ENCODE data around the gene RERE. TPM values are rescaled to one million over a fixed set of nuclear protein-coding genes. Genes with fewer than 3 reads are reported as not detected.

Gene RERE
- total RNA-seq, 1 experiment from 2014 or later = 217 TPM

- intact Hi-C loops (cut with micrococcal nuclease; ENCODE audit: unreplicated experiment) (no loop called here), in situ Hi-C loops (cut with HindIII; ENCODE audit: low pct_unique_long_range_greater_than_20kb, low sequenced_read_pairs) (no loop called here)
- Histone ChIP-seq H3K36me3 (ENCODE audit: control insufficient read depth, insufficient read depth, low read length) (no peaks in the 10 kb centered on the region; the same call in 1 of the 2 replicates), H3K27ac (ENCODE audit: low read length) (peak overlapping the region; percentile 34; the same call in 1 of the 2 replicates), H3K9me3 (ENCODE audit: control insufficient read depth, insufficient read depth, low read depth, low read length) (no peaks in the 10 kb centered on the region), H3K4me1 (ENCODE audit: control insufficient read depth, insufficient read depth, low read length) (peaks cover 36% of the 10 kb centered on the region), H3K27me3 (ENCODE audit: control insufficient read depth, insufficient read depth, low read length) (no peaks in the 10 kb centered on the region), H3K4me3 (ENCODE audit: low read depth in 2 of 2, low read length in 2 of 2) (no peak overlapping the region)
- ATAC-seq (no peak), DNase-seq (ENCODE audit: low read depth, low spot score) (no peak)
- TF ChIP-seq, protein P1, sequence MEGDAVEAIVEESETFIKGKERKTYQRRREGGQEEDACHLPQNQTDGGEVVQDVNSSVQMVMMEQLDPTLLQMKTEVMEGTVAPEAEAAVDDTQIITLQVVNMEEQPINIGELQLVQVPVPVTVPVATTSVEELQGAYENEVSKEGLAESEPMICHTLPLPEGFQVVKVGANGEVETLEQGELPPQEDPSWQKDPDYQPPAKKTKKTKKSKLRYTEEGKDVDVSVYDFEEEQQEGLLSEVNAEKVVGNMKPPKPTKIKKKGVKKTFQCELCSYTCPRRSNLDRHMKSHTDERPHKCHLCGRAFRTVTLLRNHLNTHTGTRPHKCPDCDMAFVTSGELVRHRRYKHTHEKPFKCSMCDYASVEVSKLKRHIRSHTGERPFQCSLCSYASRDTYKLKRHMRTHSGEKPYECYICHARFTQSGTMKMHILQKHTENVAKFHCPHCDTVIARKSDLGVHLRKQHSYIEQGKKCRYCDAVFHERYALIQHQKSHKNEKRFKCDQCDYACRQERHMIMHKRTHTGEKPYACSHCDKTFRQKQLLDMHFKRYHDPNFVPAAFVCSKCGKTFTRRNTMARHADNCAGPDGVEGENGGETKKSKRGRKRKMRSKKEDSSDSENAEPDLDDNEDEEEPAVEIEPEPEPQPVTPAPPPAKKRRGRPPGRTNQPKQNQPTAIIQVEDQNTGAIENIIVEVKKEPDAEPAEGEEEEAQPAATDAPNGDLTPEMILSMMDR (IDR thresholded peaks at IDR 0.05) = no peak
- no peak for TF ChIP-seq POLR2AphosphoS5 (IDR thresholded peaks at IDR 0.05; ENCODE audit: low read depth, low read length)
- TF ChIP-seq, protein P2, sequence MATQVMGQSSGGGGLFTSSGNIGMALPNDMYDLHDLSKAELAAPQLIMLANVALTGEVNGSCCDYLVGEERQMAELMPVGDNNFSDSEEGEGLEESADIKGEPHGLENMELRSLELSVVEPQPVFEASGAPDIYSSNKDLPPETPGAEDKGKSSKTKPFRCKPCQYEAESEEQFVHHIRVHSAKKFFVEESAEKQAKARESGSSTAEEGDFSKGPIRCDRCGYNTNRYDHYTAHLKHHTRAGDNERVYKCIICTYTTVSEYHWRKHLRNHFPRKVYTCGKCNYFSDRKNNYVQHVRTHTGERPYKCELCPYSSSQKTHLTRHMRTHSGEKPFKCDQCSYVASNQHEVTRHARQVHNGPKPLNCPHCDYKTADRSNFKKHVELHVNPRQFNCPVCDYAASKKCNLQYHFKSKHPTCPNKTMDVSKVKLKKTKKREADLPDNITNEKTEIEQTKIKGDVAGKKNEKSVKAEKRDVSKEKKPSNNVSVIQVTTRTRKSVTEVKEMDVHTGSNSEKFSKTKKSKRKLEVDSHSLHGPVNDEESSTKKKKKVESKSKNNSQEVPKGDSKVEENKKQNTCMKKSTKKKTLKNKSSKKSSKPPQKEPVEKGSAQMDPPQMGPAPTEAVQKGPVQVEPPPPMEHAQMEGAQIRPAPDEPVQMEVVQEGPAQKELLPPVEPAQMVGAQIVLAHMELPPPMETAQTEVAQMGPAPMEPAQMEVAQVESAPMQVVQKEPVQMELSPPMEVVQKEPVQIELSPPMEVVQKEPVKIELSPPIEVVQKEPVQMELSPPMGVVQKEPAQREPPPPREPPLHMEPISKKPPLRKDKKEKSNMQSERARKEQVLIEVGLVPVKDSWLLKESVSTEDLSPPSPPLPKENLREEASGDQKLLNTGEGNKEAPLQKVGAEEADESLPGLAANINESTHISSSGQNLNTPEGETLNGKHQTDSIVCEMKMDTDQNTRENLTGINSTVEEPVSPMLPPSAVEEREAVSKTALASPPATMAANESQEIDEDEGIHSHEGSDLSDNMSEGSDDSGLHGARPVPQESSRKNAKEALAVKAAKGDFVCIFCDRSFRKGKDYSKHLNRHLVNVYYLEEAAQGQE (IDR thresholded peaks at IDR 0.05; ENCODE audit: insufficient read depth in 1 of 2, low read depth in 2 of 2, low read length in 1 of 2) = no peak
- no peak for TF ChIP-seq TCF7L2 (IDR thresholded peaks at IDR 0.05; ENCODE audit: low read depth, low read length)
- TF ChIP-seq SIN3A (IDR thresholded peaks at IDR 0.05; ENCODE audit: borderline replicate concordance, insufficient read depth, low read depth, low read length) = no peak
- no TSS peak for BruUV-seq (replicated peaks)
- POLR2A ChIA-PET = interaction anchor here (0.6 to 1.0 kb wide), 2 partner anchors 9 to 71 kb away, joined by 3 to 4 read pairs; no protein-coding TSS in a partner anchor
- CTCF ChIA-PET = interaction anchor here (1.2 kb wide), 1 partner anchor 36 kb away, joined by 6 read pairs; no protein-coding TSS in a partner anchor
Measured at GRCh38 chr1:8813016-8813763, 4.2 kb downstream of the RERE start.

DNA sequence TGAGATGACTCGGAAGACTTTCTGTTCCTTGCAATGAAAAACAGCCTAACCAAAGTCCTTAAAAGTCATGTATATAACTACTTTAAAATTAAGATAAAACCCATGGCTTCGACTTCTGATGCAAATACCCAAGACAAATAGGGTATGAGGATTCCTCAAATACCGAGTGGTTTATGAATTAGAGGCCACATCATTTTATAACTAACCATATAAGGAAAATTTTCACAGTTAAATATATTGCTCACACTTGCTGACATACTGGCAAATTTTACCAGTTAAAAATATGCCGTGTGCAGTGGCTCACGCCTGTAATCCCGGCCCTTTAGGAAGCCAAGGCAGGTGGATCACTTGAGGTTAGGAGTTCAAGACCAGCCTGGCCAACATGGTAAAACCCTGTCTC lies 5.4 kb downstream of the RERE start:
- Histone ChIP-seq H3K36me3 (ENCODE audit: control insufficient read depth, insufficient read depth, low read length) (no peaks in the 10 kb centered on the region; the same call in 1 of the 2 replicates), H3K27ac (ENCODE audit: low read length) (no peak overlapping the region), H3K27me3 (ENCODE audit: control insufficient read depth, insufficient read depth, low read length) (no peaks in the 10 kb centered on the region), H3K9me3 (ENCODE audit: control insufficient read depth, insufficient read depth, low read depth, low read length) (no peaks in the 10 kb centered on the region), H3K4me3 (ENCODE audit: low read depth in 2 of 2, low read length in 2 of 2) (no peak overlapping the region), H3K4me1 (ENCODE audit: control insufficient read depth, insufficient read depth, low read length) (peaks cover 35% of the 10 kb centered on the region)
- in situ Hi-C loops (cut with HindIII; ENCODE audit: low pct_unique_long_range_greater_than_20kb, low sequenced_read_pairs) = no loop called here
- intact Hi-C loops (cut with micrococcal nuclease; ENCODE audit: unreplicated experiment) = no loop called here
- TF ChIP-seq, protein P2 (IDR thresholded peaks at IDR 0.05; ENCODE audit: insufficient read depth in 1 of 2, low read depth in 2 of 2, low read length in 1 of 2) = no peak
- TF ChIP-seq SIN3A (IDR thresholded peaks at IDR 0.05; ENCODE audit: borderline replicate concordance, insufficient read depth, low read depth, low read length) (no peak), POLR2AphosphoS5 (IDR thresholded peaks at IDR 0.05; ENCODE audit: low read depth, low read length) (no peak), TCF7L2 (IDR thresholded peaks at IDR 0.05; ENCODE audit: low read depth, low read length) (no peak)
- TF ChIP-seq, protein P1 (IDR thresholded peaks at IDR 0.05) = no peak
- BruUV-seq (replicated peaks) = no TSS peak
- POLR2A ChIA-PET = interaction anchor here (1.0 kb wide), 1 partner anchor 70 kb away, joined by 3 read pairs; no protein-coding TSS in a partner anchor
- no peak for DNase-seq (ENCODE audit: low read depth, low spot score)
- no peak for ATAC-seq
- CTCF ChIA-PET = interaction anchor here (0.5 kb wide), 1 partner anchor 142 kb away, joined by 7 read pairs; no protein-coding TSS in a partner anchor

All from Panc1 (cell line).